Measurements from ENCODE around the gene MTHFD1. TPM values are rescaled to one million over a fixed set of nuclear protein-coding genes. Genes with fewer than 3 reads are reported as not detected.

The MTHFD1 gene
- total and polyA plus RNA-seq, 8 donors, result 51.7 to 81.1 (median 69.3) TPM

- Histone ChIP-seq H3K27ac (no peak overlapping the region), H3K4me1 (no peaks in the 10 kb centered on the region), H3K36me3 (peaks cover 0 to 85% of the 10 kb centered on the region in 2 donors), H3K27me3 (no peaks in the 10 kb centered on the region), H3K9me3 (no peaks in the 10 kb centered on the region), H3K4me3 (no peak overlapping the region)
- DNase-seq, result no peak
- no peak for TF ChIP-seq CTCF (IDR thresholded peaks at IDR 0.05)
- intact Hi-C loops (cut with DNase I), result no loop called here
- no peak for ATAC-seq
Measured at GRCh38 chr14:64416348-64416932, 28.3 kb downstream of the MTHFD1 start.

GRCh38 chr14:64417055-64417770 lies 29.1 kb downstream of the MTHFD1 start:
- Histone ChIP-seq H3K27me3 (no peaks in the 10 kb centered on the region), H3K9me3 (no peaks in the 10 kb centered on the region), H3K27ac (no peak overlapping the region), H3K4me3 (no peak overlapping the region), H3K36me3 (peaks cover 0 to 85% of the 10 kb centered on the region in 2 donors), H3K4me1 (no peaks in the 10 kb centered on the region)
- intact Hi-C loops (cut with DNase I), result no loop called here
- ATAC-seq (peak; percentile 37), DNase-seq (no peak)
- TF ChIP-seq CTCF (IDR thresholded peaks at IDR 0.05), result no peak

GRCh38 chr14:64417771-64418125 lies 29.6 kb downstream of the MTHFD1 start:
- no peak for TF ChIP-seq CTCF (IDR thresholded peaks at IDR 0.05)
- ATAC-seq (no peak), DNase-seq (no peak)
- Histone ChIP-seq H3K36me3 (peaks cover 0 to 85% of the 10 kb centered on the region in 2 donors), H3K9me3 (no peaks in the 10 kb centered on the region), H3K4me3 (no peak overlapping the region), H3K27me3 (no peaks in the 10 kb centered on the region), H3K27ac (no peak overlapping the region), H3K4me1 (no peaks in the 10 kb centered on the region)
- intact Hi-C loops (cut with DNase I), result no loop called here

- ATAC-seq, result no peak
- Histone ChIP-seq H3K4me1 (no peaks in the 10 kb centered on the region), H3K27me3 (no peaks in the 10 kb centered on the region), H3K27ac (no peak overlapping the region), H3K36me3 (peaks cover 0 to 88% of the 10 kb centered on the region in 2 donors), H3K4me3 (no peak overlapping the region), H3K9me3 (no peaks in the 10 kb centered on the region)
- intact Hi-C loops (cut with DNase I), result no loop called here
- no peak for TF ChIP-seq CTCF (IDR thresholded peaks at IDR 0.05)
- DNase-seq, result no peak
Measured at GRCh38 chr14:64419003-64419402, 30.9 kb downstream of the MTHFD1 start.

- no peaks in the 10 kb centered on the region for H3K9me3 ChIP-seq
- peaks cover 0 to 91% of the 10 kb centered on the region in 2 donors for H3K36me3 ChIP-seq
- DNase-seq (no peak), ATAC-seq (no peak)
- H3K27ac ChIP-seq, result no peak overlapping the region
- H3K4me1 ChIP-seq, result no peaks in the 10 kb centered on the region
- intact Hi-C loops (cut with DNase I), result no loop called here
- H3K27me3 ChIP-seq, result no peaks in the 10 kb centered on the region
- no peak overlapping the region for H3K4me3 ChIP-seq
- no peak for TF ChIP-seq CTCF (IDR thresholded peaks at IDR 0.05)
Measured at GRCh38 chr14:64421166-64421565, 33.0 kb downstream of the MTHFD1 start.

Data from left lung (tissue), 10 donors.